ENCODE data around the gene MAST4. TPM values are rescaled to one million over a fixed set of nuclear protein-coding genes. Genes with fewer than 3 reads are reported as not detected.

Gene MAST4
- total RNA-seq, 1 donor from 2014 or later, result 10.4 TPM

GRCh38 chr5:67204821-67205220 lies 608.6 kb downstream of the MAST4 start:
- Histone ChIP-seq H3K27ac (ENCODE audit: low read depth, low read length) (no peak overlapping the region), H3K4me1 (ENCODE audit: control insufficient read depth in 3 of 3, insufficient read depth in 3 of 3, low read length in 3 of 3) (peaks cover 2 to 10% (median 4%) of the 10 kb centered on the region in 3 donors), H3K27me3 (ENCODE audit: control insufficient read depth in 3 of 3, insufficient read depth in 3 of 3, low read length in 3 of 3) (no peaks in the 10 kb centered on the region), H3K9me3 (ENCODE audit: control insufficient read depth in 3 of 3, low read length in 3 of 3) (peaks cover 0 to 3% (median 0%) of the 10 kb centered on the region in 3 donors), H3K9ac (ENCODE audit: low read depth in 1 of 3, low read length in 3 of 3) (no peak overlapping the region), H3K36me3 (ENCODE audit: control insufficient read depth in 3 of 3, insufficient read depth in 3 of 3, low read length in 3 of 3) (no peaks in the 10 kb centered on the region), H3K4me3 (ENCODE audit: low read length in 3 of 3) (no peak overlapping the region)

DNA sequence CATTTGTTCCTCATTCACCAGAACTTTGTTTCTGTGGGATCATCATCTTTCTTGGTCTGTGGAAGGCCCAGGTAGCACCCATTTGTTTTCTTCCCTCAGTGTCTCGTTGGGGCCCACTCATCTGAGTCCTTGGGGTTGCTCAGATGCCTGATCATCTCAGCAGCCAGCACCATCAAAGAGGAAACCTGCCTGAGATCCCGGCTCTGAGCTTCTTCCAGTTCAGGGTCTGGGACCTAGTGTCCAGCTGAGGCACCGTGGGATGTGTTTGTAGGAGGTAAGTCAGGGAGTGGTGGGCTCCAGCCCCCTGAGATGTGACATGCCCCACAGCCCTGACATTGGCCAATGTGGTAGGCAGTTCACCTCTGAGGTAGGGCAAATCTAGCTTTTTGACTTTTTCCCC lies 609.8 kb downstream of the MAST4 start:
- no peak overlapping the region for H3K4me3 ChIP-seq (ENCODE audit: low read length in 3 of 3)
- H3K27ac ChIP-seq (ENCODE audit: low read depth, low read length), result no peak overlapping the region
- no peaks in the 10 kb centered on the region for H3K36me3 ChIP-seq (ENCODE audit: control insufficient read depth in 3 of 3, insufficient read depth in 3 of 3, low read length in 3 of 3)
- peaks cover 2 to 10% (median 4%) of the 10 kb centered on the region in 3 donors for H3K4me1 ChIP-seq (ENCODE audit: control insufficient read depth in 3 of 3, insufficient read depth in 3 of 3, low read length in 3 of 3)
- H3K9me3 ChIP-seq (ENCODE audit: control insufficient read depth in 3 of 3, low read length in 3 of 3), result peaks cover 0 to 3% (median 0%) of the 10 kb centered on the region in 3 donors
- H3K9ac ChIP-seq (ENCODE audit: low read depth in 1 of 3, low read length in 3 of 3), result no peak overlapping the region
- no peaks in the 10 kb centered on the region for H3K27me3 ChIP-seq (ENCODE audit: control insufficient read depth in 3 of 3, insufficient read depth in 3 of 3, low read length in 3 of 3)

DNA sequence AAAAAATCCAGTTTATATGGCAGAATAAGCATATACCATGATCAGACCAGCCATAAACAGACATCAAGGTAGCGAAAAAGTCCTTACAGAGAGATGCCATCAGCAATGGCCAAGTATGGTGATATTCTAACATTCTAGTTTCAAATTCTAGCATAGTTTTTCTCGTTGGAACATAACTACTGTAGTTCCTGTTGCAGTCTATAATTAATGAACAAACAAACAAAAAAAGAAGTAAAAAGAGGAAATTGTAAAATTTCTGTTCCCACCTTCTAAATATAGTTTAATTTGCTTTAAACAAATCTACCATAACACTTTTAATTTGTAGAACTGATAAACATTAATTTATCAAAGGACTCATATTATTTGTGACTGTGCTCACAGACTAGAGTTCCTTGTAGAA lies 610.3 kb downstream of the MAST4 start:
- no peak overlapping the region for H3K9ac ChIP-seq (ENCODE audit: low read depth in 1 of 3, low read length in 3 of 3)
- H3K27me3 ChIP-seq (ENCODE audit: control insufficient read depth in 3 of 3, insufficient read depth in 3 of 3, low read length in 3 of 3), result no peaks in the 10 kb centered on the region
- no peak overlapping the region for H3K4me3 ChIP-seq (ENCODE audit: low read length in 3 of 3)
- no peaks in the 10 kb centered on the region for H3K36me3 ChIP-seq (ENCODE audit: control insufficient read depth in 3 of 3, insufficient read depth in 3 of 3, low read length in 3 of 3)
- H3K4me1 ChIP-seq (ENCODE audit: control insufficient read depth in 3 of 3, insufficient read depth in 3 of 3, low read length in 3 of 3), result peaks cover 2 to 10% (median 4%) of the 10 kb centered on the region in 3 donors
- H3K27ac ChIP-seq (ENCODE audit: low read depth, low read length), result no peak overlapping the region
- no peaks in the 10 kb centered on the region for H3K9me3 ChIP-seq (ENCODE audit: control insufficient read depth in 3 of 3, low read length in 3 of 3)

- Histone ChIP-seq H3K36me3 (ENCODE audit: control insufficient read depth in 3 of 3, insufficient read depth in 3 of 3, low read length in 3 of 3) (no peaks in the 10 kb centered on the region), H3K9me3 (ENCODE audit: control insufficient read depth in 3 of 3, low read length in 3 of 3) (no peaks in the 10 kb centered on the region), H3K27ac (ENCODE audit: low read depth, low read length) (no peak overlapping the region)
Measured at GRCh38 chr5:67206929-67207328, 610.7 kb downstream of the MAST4 start.

GRCh38 chr5:67208403-67208802 lies 612.2 kb downstream of the MAST4 start:
- Histone ChIP-seq H3K9ac (ENCODE audit: low read depth in 1 of 3, low read length in 3 of 3) (no peak overlapping the region), H3K27ac (ENCODE audit: low read depth, low read length) (no peak overlapping the region), H3K9me3 (ENCODE audit: control insufficient read depth in 3 of 3, low read length in 3 of 3) (no peaks in the 10 kb centered on the region), H3K4me3 (ENCODE audit: low read length in 3 of 3) (no peak overlapping the region), H3K36me3 (ENCODE audit: control insufficient read depth in 3 of 3, insufficient read depth in 3 of 3, low read length in 3 of 3) (no peaks in the 10 kb centered on the region), H3K4me1 (ENCODE audit: control insufficient read depth in 3 of 3, insufficient read depth in 3 of 3, low read length in 3 of 3) (peaks cover 2 to 10% (median 4%) of the 10 kb centered on the region in 3 donors), H3K27me3 (ENCODE audit: control insufficient read depth in 3 of 3, insufficient read depth in 3 of 3, low read length in 3 of 3) (no peaks in the 10 kb centered on the region)

More at GRCh38 chr5:67206929-67207328, 610.7 kb downstream of the MAST4 start:
- H3K4me1 ChIP-seq (ENCODE audit: control insufficient read depth in 3 of 3, insufficient read depth in 3 of 3, low read length in 3 of 3), result peaks cover 2 to 10% (median 4%) of the 10 kb centered on the region in 3 donors
- no peak overlapping the region for H3K9ac ChIP-seq (ENCODE audit: low read depth in 1 of 3, low read length in 3 of 3)
- no peak overlapping the region for H3K4me3 ChIP-seq (ENCODE audit: low read length in 3 of 3)
- H3K27me3 ChIP-seq (ENCODE audit: control insufficient read depth in 3 of 3, insufficient read depth in 3 of 3, low read length in 3 of 3), result no peaks in the 10 kb centered on the region

GRCh38 chr5:67209141-67209771 lies 613.1 kb downstream of the MAST4 start:
- H3K9me3 ChIP-seq (ENCODE audit: control insufficient read depth in 3 of 3, low read length in 3 of 3), result no peaks in the 10 kb centered on the region
- no peak overlapping the region for H3K9ac ChIP-seq (ENCODE audit: low read depth in 1 of 3, low read length in 3 of 3)
- no peaks in the 10 kb centered on the region for H3K27me3 ChIP-seq (ENCODE audit: control insufficient read depth in 3 of 3, insufficient read depth in 3 of 3, low read length in 3 of 3)
- H3K36me3 ChIP-seq (ENCODE audit: control insufficient read depth in 3 of 3, insufficient read depth in 3 of 3, low read length in 3 of 3), result no peaks in the 10 kb centered on the region
- H3K4me1 ChIP-seq (ENCODE audit: control insufficient read depth in 3 of 3, insufficient read depth in 3 of 3, low read length in 3 of 3), result peaks cover 2 to 7% (median 4%) of the 10 kb centered on the region in 3 donors
- no peak overlapping the region for H3K27ac ChIP-seq (ENCODE audit: low read depth, low read length)
- no peak overlapping the region for H3K4me3 ChIP-seq (ENCODE audit: low read length in 3 of 3)

DNA sequence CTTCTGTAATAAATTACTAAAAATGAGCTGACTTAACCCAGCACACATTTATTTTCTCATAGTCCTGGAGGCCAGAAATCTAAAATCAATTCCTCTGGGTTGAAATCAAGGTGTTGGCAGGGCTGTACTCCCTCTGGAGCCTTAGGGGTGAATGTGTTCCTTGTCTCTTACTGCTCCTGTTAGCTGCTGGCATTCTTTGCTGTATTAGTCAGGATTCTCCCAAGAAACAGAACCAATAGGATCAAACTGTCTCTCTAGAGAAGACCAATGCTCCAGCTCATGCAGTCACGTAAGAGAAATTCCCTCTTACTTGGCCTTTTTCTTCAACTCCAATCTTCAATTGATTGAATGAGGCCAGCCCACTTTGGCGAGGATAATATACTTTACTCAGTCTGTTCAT lies 615.7 kb downstream of the MAST4 start:
- no peaks in the 10 kb centered on the region for H3K36me3 ChIP-seq (ENCODE audit: control insufficient read depth in 3 of 3, insufficient read depth in 3 of 3, low read length in 3 of 3)
- no peak overlapping the region for H3K27ac ChIP-seq (ENCODE audit: low read depth, low read length)
- H3K9ac ChIP-seq (ENCODE audit: low read depth in 1 of 3, low read length in 3 of 3), result no peak overlapping the region
- no peaks in the 10 kb centered on the region for H3K27me3 ChIP-seq (ENCODE audit: control insufficient read depth in 3 of 3, insufficient read depth in 3 of 3, low read length in 3 of 3)
- no peak overlapping the region for H3K4me3 ChIP-seq (ENCODE audit: low read length in 3 of 3)
- peaks cover 14 to 25% (median 16%) of the 10 kb centered on the region in 3 donors for H3K4me1 ChIP-seq (ENCODE audit: control insufficient read depth in 3 of 3, insufficient read depth in 3 of 3, low read length in 3 of 3)
- no peaks in the 10 kb centered on the region for H3K9me3 ChIP-seq (ENCODE audit: control insufficient read depth in 3 of 3, low read length in 3 of 3)

DNA sequence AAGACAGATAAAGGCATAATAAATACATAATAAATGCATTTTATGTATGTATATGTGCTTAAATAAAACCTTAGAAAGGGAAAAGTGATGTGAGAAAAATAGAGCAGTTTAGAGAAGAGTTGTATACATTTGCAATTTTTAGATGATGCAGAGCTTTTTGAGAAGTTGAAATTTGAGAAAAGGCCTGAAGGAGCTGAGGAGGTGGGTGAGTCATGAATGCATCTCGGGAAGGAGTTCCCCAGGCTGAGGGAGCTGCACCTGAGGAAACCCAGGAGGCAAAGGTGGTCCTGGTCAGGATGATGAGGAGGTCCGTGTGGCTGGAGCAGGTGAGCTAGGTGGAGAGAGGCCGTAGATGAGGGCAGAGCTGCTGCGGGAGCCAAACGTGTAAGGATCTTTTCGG lies 617.8 kb downstream of the MAST4 start:
- H3K4me1 ChIP-seq (ENCODE audit: control insufficient read depth in 3 of 3, insufficient read depth in 3 of 3, low read length in 3 of 3), result peaks cover 12 to 23% (median 16%) of the 10 kb centered on the region in 3 donors
- no peak overlapping the region for H3K9ac ChIP-seq (ENCODE audit: low read depth in 1 of 3, low read length in 3 of 3)
- H3K36me3 ChIP-seq (ENCODE audit: control insufficient read depth in 3 of 3, insufficient read depth in 3 of 3, low read length in 3 of 3), result no peaks in the 10 kb centered on the region
- no peaks in the 10 kb centered on the region for H3K9me3 ChIP-seq (ENCODE audit: control insufficient read depth in 3 of 3, low read length in 3 of 3)
- H3K4me3 ChIP-seq (ENCODE audit: low read length in 3 of 3), result no peak overlapping the region
- no peak overlapping the region for H3K27ac ChIP-seq (ENCODE audit: low read depth, low read length)
- H3K27me3 ChIP-seq (ENCODE audit: control insufficient read depth in 3 of 3, insufficient read depth in 3 of 3, low read length in 3 of 3), result no peaks in the 10 kb centered on the region

DNA sequence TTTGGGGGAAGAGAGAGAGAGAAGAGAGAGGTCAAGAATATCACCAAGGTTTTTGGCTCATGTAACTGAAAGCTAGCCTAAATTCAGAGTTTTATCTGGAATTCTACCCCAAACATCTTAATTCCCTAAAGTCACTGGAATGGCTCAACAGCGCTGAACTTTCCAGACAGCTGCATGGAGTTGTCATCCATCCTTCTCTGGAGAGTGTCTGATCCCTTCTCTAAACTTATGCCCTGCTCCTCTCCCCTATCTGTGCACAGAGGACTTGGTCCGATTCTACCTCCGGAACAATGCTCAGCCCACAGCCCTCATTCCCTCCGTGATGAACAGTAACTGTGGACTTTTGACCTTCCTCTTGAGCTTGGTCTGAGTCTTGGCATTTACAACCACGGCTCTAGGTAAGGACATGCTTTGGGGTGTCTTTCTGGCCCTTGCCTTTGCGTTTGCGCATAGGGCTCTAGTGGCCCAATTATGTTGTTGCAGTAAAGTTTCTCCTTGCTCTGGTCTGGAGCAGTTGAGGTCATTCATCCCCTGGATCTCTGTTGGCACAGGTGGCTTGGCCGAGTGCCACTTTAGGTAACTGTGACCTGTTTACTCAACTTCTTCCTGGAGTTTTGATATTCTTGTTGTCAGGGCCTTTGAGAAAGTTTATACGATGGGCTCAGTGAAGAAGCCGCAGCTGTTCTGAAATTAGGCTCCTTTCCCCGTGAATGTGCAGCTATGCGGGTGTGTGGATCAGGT lies 618.7 kb downstream of the MAST4 start:
- peak overlapping the region; percentile 34 for H3K27ac ChIP-seq (ENCODE audit: low read depth, low read length)
- no peaks in the 10 kb centered on the region for H3K27me3 ChIP-seq (ENCODE audit: control insufficient read depth in 3 of 3, insufficient read depth in 3 of 3, low read length in 3 of 3)
- H3K4me1 ChIP-seq (ENCODE audit: control insufficient read depth in 3 of 3, insufficient read depth in 3 of 3, low read length in 3 of 3), result peaks cover 12 to 21% (median 16%) of the 10 kb centered on the region in 3 donors
- H3K9me3 ChIP-seq (ENCODE audit: control insufficient read depth in 3 of 3, low read length in 3 of 3), result no peaks in the 10 kb centered on the region
- H3K9ac ChIP-seq (ENCODE audit: low read depth in 1 of 3, low read length in 3 of 3), result no peak overlapping the region
- H3K4me3 ChIP-seq (ENCODE audit: low read length in 3 of 3), result no peak overlapping the region
- no peaks in the 10 kb centered on the region for H3K36me3 ChIP-seq (ENCODE audit: control insufficient read depth in 3 of 3, insufficient read depth in 3 of 3, low read length in 3 of 3)
